Neuronal stem cell (in vitro differentiated cells): Measurements from ENCODE around the gene PDE6B.

Experiments used
- DNase-seq: peaks from one replicate; pipeline ENCODE4 v3.0.0-alpha.2; 2013; ENCODE audit warnings: low spot score
- H2AFZ ChIP-seq: one replicate; pipeline ENCODE4 v1.6.1; 2013; ENCODE audit warnings: mild to moderate bottlenecking, low read length, inconsistent platforms
- H2AK5ac ChIP-seq: 2 replicates; pipeline ENCODE4 v1.6.1; 2013; ENCODE audit warnings: low read depth, mild to moderate bottlenecking, inconsistent platforms, low read length, moderate library complexity, mixed read lengths
- H2BK120ac ChIP-seq: 2 replicates; pipeline ENCODE4 v1.6.1; 2013; ENCODE audit warnings: low read depth, mild to moderate bottlenecking, inconsistent platforms, low read length, moderate library complexity, mixed read lengths
- H2BK12ac ChIP-seq: one replicate; pipeline ENCODE4 v1.6.1; 2013; ENCODE audit warnings: low read length, inconsistent platforms
- H2BK15ac ChIP-seq: 2 replicates; pipeline ENCODE4 v1.6.1; 2013; ENCODE audit warnings: mild to moderate bottlenecking, low read length, inconsistent platforms, mixed read lengths
- H2BK5ac ChIP-seq: one replicate; pipeline ENCODE4 v1.6.1; 2013; ENCODE audit warnings: inconsistent platforms, mild to moderate bottlenecking, low read length, moderate library complexity
- H3K14ac ChIP-seq: one replicate; pipeline ENCODE4 v1.6.1; 2013; ENCODE audit warnings: low read length, inconsistent platforms
- H3K18ac ChIP-seq: 2 replicates; pipeline ENCODE4 v1.6.1; 2013; ENCODE audit warnings: low read length, inconsistent platforms
- H3K23ac ChIP-seq: 2 replicates; pipeline ENCODE4 v1.6.1; 2013; ENCODE audit warnings: low read depth, mild to moderate bottlenecking, mixed read lengths, low read length, inconsistent platforms; ENCODE audit not compliant: poor library complexity
- H3K27ac ChIP-seq: replicated peaks from 3 replicates; pipeline ENCODE4 v1.5.1; 2013; ENCODE audit warnings: low read length, inconsistent platforms
- H3K27me3 ChIP-seq, 3 experiments: 2 replicates each; pipeline ENCODE4 v1.6.1; 2013; ENCODE audit warnings: low read length in 3 of 3, mild to moderate bottlenecking in 2 of 3, inconsistent platforms in 1 of 3, low read depth in 1 of 3, mixed read lengths in 1 of 3, moderate library complexity in 1 of 3; ENCODE audit not compliant: control insufficient read depth in 3 of 3, insufficient read depth in 3 of 3
- H3K36me3 ChIP-seq, 2 donors: replicated peaks in 1 of 2; 2 replicates each; pipeline ENCODE4 v1.6.1; 2013; ENCODE audit warnings: low read length in 2 of 2; ENCODE audit not compliant: control insufficient read depth in 2 of 2, insufficient read depth in 2 of 2
- H3K4ac ChIP-seq: 2 replicates; pipeline ENCODE4 v1.6.1; 2013; ENCODE audit warnings: inconsistent platforms, mild to moderate bottlenecking, low read length, moderate library complexity
- H3K4me1 ChIP-seq, 2 donors: 1 replicate in 1 of 2; 2 replicates in 1 of 2; pipeline ENCODE4 v1.6.1; 2013; ENCODE audit warnings: low read length in 2 of 2, low read depth in 1 of 2; ENCODE audit not compliant: control insufficient read depth in 2 of 2, insufficient read depth in 1 of 2
- H3K4me2 ChIP-seq: one replicate; pipeline ENCODE4 v1.6.1; 2013; ENCODE audit warnings: mild to moderate bottlenecking, low read length, inconsistent platforms; ENCODE audit not compliant: insufficient read depth, poor library complexity, severe bottlenecking
- H3K4me3 ChIP-seq, 2 donors: 2 replicates each; pipeline ENCODE4 v1.5.1; 2013; ENCODE audit warnings: low read length in 2 of 2, mild to moderate bottlenecking in 2 of 2, inconsistent platforms in 1 of 2, moderate library complexity in 1 of 2
- H3K79me1 ChIP-seq: one replicate; pipeline ENCODE4 v1.6.1; 2013; ENCODE audit warnings: low read depth, mild to moderate bottlenecking, inconsistent platforms, low read length, moderate library complexity
- H3K9ac ChIP-seq: one replicate; pipeline ENCODE4 v1.6.1; 2013; ENCODE audit warnings: mild to moderate bottlenecking, low read depth, low read length, inconsistent platforms; ENCODE audit not compliant: poor library complexity
- H3K9me3 ChIP-seq, 2 donors: replicated peaks in 1 of 2; 2 replicates each; pipeline versions ENCODE3 to v1.6.1; 2013; ENCODE audit warnings: low read length in 2 of 2, mild to moderate bottlenecking in 2 of 2, inconsistent platforms in 1 of 2, low read depth in 1 of 2, mixed read lengths in 1 of 2, moderate library complexity in 1 of 2; ENCODE audit not compliant: control insufficient read depth in 2 of 2, insufficient read depth in 1 of 2
- H4K8ac ChIP-seq: one replicate; pipeline ENCODE4 v1.6.1; 2013; ENCODE audit warnings: low read depth, mild to moderate bottlenecking, inconsistent platforms, low read length, moderate library complexity
- H4K91ac ChIP-seq: one replicate; pipeline ENCODE4 v1.6.1; 2013; ENCODE audit warnings: low read length, low read depth, mild to moderate bottlenecking, inconsistent platforms; ENCODE audit not compliant: poor library complexity
- WGBS, 2 donors: extraction: QIAGEN DNeasy Blood & Tissue Kit; methylation state at CpG; one replicate each; pipeline ENCODE4 v1.1.7; 2013; ENCODE audit warnings: missing lambda C conversion rate in 2 of 2, mixed read lengths in 1 of 2; ENCODE audit not compliant: insufficient read length in 2 of 2, insufficient replicate concordance in 1 of 2; ENCODE audit errors: extremely low coverage in 2 of 2; 5-methylcytosine and 5-hydroxymethylcytosine counted together

PDE6B gene

DNA sequence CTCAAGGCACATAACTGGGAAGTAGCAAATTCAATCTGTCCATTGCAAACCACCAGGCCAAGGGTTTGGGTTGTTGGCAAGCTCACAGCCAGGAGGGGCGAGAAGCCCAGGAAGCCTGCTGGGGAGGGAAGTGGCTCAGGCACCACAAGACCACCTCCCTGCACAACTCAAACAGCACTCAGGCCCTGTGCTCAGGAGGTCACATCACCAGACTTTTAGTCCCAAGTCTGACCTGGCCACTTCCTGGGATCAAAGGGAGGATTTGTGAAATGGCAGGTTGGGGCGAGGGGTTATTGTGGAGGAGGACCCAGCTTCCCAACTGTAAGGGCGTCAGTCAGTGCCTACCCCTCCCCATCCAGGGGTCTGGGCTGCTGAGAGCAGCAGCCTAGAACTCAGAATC lies 46.4 kb downstream of the PDE6B start:
- Histone ChIP-seq H3K4ac (no peak overlapping the region), H3K4me1 (peaks cover 9 to 11% of the 10 kb centered on the region in 2 donors), H2AK5ac (no peak overlapping the region), H4K8ac (no peak overlapping the region), H3K4me2 (no peak overlapping the region), H3K27me3 (no peaks in the 10 kb centered on the region), H3K9ac (no peak overlapping the region), H2BK15ac (no peak overlapping the region), H2AFZ (no peak overlapping the region), H3K9me3 (peaks cover 0 to 2% of the 10 kb centered on the region in 2 donors), H2BK12ac (no peak overlapping the region), H3K14ac (no peak overlapping the region), H2BK120ac (no peak overlapping the region), H2BK5ac (no peak overlapping the region), H3K23ac (no peak overlapping the region), H3K4me3 (no peak overlapping the region), H3K36me3 (peaks cover 16 to 26% of the 10 kb centered on the region in 2 donors), H4K91ac (no peak overlapping the region), H3K18ac (no peak overlapping the region), H3K79me1 (peaks cover 5% of the 10 kb centered on the region), H3K27ac (no peak overlapping the region)
- no peak for DNase-seq
- no CpG with 5 or more reads among the region's 3 CpGs for WGBS, 2 donors

DNA sequence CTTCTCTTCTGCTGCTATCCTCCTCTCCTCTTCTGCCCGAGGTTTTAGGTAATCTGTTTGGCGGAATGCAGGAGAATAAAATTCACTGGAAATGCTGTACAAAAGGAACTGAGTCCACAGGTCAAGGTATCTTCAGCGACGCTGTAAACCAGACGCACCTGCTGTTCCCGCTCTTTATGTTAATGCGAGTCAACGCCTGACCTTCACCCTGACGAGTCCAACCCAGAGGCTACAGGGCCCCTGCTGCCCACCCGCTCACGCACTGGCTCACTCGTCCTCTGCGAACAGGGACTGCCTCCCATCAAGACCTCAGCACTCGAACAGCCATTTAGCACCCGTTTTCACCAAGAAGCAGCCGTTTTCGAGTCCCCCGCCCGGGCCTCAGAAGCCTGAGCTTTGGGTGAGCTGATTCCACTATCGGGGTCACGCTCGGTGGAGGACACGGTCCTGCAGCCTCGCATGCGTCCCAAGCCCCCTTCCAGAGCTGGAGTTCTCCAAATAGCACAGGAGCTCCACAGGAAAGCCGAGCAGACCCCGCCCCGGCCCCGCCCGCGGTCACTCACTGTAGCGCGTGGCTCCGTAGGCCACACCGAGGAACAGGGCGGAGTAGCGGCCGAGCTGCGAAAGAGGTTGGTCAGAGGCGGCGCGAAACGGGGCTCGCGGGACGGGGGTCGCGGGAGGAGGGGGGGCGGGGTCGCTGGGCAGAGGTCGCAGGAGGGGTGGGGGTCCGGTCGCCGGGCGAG lies 48.1 kb downstream of the PDE6B start:
- Histone ChIP-seq H2BK15ac (no peak overlapping the region), H3K79me1 (peaks cover 5% of the 10 kb centered on the region), H3K14ac (peak overlapping the region; percentile 56), H4K8ac (peak overlapping the region; percentile 72), H2BK120ac (peak overlapping the region; percentile 96), H3K18ac (peak overlapping the region; percentile 85), H3K27ac (no peak overlapping the region), H2AFZ (peak overlapping the region; percentile 49), H3K4me1 (peaks cover 9 to 11% of the 10 kb centered on the region in 2 donors), H2AK5ac (peak overlapping the region; percentile 97), H3K4me3 (peak overlapping the region; percentile 83 to 85), H3K27me3 (no peaks in the 10 kb centered on the region), H3K9ac (peak overlapping the region; percentile 91), H3K9me3 (peaks cover 0 to 2% of the 10 kb centered on the region in 2 donors), H4K91ac (no peak overlapping the region), H2BK5ac (no peak overlapping the region), H3K23ac (no peak overlapping the region), H2BK12ac (no peak overlapping the region), H3K4ac (peak overlapping the region; percentile 37), H3K36me3 (peaks cover 16 to 26% of the 10 kb centered on the region in 2 donors), H3K4me2 (peak overlapping the region; percentile 91)
- DNase-seq: no peak
- no CpG with 5 or more reads among the region's 55 CpGs for WGBS, 2 donors

DNA sequence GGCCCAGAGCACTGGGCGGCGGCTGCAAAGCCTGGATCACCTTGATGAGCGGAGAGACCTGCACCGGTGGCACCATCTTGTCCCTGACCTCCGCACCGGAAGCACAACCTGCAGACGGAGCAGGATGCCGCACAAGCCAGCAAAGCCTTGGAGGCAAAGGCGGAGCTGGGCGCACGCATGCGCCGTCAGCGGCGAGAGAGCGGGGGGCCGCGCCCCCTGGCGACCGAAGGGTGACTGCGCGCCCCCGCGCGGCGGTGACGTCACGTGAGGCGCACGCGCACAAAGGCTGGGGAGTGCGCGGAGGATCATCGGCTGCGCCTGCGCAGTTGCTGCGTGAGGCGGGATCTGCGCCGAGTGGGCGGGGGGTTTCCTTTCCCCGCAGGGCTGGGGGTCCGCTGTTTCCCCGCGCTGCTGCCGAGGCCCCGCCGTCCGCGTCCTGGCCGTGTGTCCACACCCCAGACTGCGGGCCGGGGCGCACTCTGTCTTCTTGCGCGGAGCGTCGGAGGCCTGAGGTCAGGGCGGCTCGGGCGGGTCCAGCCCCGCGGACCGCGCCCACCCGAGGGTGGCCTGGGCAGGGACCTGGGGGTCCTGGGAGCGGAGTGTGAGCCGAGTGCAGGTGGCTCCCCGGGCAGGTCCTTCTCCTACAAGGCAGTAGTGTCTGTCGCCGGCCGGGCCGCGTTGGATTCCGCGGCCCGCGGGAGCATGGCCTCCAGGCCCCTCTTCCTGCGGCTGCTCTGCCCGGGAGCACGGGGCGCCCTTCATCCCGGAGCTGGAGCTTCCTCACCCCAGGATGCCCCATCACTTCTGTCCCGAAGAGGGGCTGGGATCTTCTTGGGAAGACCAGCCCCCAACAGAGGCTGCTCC lies 49.0 kb downstream of the PDE6B start, which contains the start of the genes ATP5ME and MYL5:
Gene ATP5ME (minus strand): TSS at position 105 of the 864 bp plus-strand sequence. CDS start 29 bp downstream, at position 76.
Gene MYL5 (plus strand): TSS at position 371 of the 864 bp plus-strand sequence. CDS start 3,485 bp downstream, outside the sequence.
- Histone ChIP-seq H3K18ac (peak within 1 kb of the TSS; percentile 100), H3K4me3 (peak within 1 kb of the TSS; percentile 85 to 96), H3K4ac (peak within 1 kb of the TSS; percentile 89), H3K27me3 (peaks cover 0 to 2% (median 0%) of the 10 kb centered on the region in 3 experiments), H2AK5ac (peak within 1 kb of the TSS; percentile 97), H3K9ac (peak within 1 kb of the TSS; percentile 100), H4K8ac (peak within 1 kb of the TSS; percentile 72), H3K36me3 (peaks cover 16 to 26% of the 10 kb centered on the region in 2 donors), H3K23ac (peak within 1 kb of the TSS; percentile 97), H3K27ac (no peak within 1 kb of the TSS), H4K91ac (peak within 1 kb of the TSS; percentile 11), H3K9me3 (peaks cover 0 to 2% of the 10 kb centered on the region in 2 donors), H3K4me2 (peak within 1 kb of the TSS; percentile 91), H3K14ac (peak within 1 kb of the TSS; percentile 63), H2AFZ (peak within 1 kb of the TSS; percentile 94), H2BK12ac (peak within 1 kb of the TSS; percentile 75), H3K79me1 (peaks cover 5% of the 10 kb centered on the region), H2BK5ac (peak within 1 kb of the TSS; percentile 98), H3K4me1 (peaks cover 9 to 11% of the 10 kb centered on the region in 2 donors), H2BK120ac (peak within 1 kb of the TSS; percentile 96), H2BK15ac (peak within 1 kb of the TSS; percentile 64)
- peak; percentile 96 for DNase-seq
- WGBS, 2 donors: no CpG with 5 or more reads among the region's 84 CpGs
